ENCODE results near the gene MYO5B. TPM values are rescaled to one million over a fixed set of nuclear protein-coding genes. Genes with fewer than 3 reads are reported as not detected.

Gene MYO5B
- polyA plus RNA-seq, 1 donor from 2014 or later = 0.42 TPM

DNA sequence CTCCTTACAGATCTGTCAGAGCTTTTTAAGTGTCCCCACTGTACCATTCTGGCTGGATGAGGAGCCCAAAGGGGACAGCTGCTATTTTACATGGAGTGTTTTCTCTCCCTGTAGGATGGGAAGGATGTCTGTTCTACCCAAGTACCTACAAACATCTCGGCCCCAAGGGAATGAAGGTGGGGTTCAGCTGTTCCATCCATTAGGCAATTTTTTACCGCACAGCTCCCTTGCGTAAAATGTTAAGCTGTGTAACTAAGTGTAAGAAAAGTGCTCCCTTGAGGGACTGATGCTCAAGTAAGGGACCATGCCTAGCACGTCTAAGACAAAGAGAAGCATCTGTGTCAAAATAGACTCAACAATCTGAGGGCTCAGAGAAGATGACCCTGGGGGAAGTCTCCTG is 180.3 kb downstream of the MYO5B start:
- Histone ChIP-seq H3K27me3 (ENCODE audit: insufficient read depth, low read depth, low read length) (no peaks in the 10 kb centered on the region), H3F3A (ENCODE audit: insufficient read depth, low read length, poor library complexity, severe bottlenecking) (no peaks in the 10 kb centered on the region), H3K36me3 (ENCODE audit: insufficient read depth, low read length) (no peaks in the 10 kb centered on the region), H2AFZ (ENCODE audit: low read depth, low read length) (no peak overlapping the region), H3K9me3 (ENCODE audit: low read length) (no peaks in the 10 kb centered on the region), H3K9ac (ENCODE audit: low read length) (no peak overlapping the region), H3K4me2 (ENCODE audit: low read length) (no peak overlapping the region), H3K27ac (ENCODE audit: low read length) (no peak overlapping the region), H4K20me1 (ENCODE audit: insufficient read depth) (no peaks in the 10 kb centered on the region), H3K9me2 (ENCODE audit: insufficient read depth, low read length) (no peaks in the 10 kb centered on the region), H3K79me2 (replicated peaks; ENCODE audit: insufficient read depth, low read length) (no peaks in the 10 kb centered on the region), H3K4me3 (ENCODE audit: low read length) (no peak overlapping the region)
- TF ChIP-seq TAF1 (IDR thresholded peaks at IDR 0.05; ENCODE audit: low read depth) (no peak), EZH2 (IDR thresholded peaks at IDR 0.05; ENCODE audit: borderline replicate concordance, insufficient read depth, low read length, poor library complexity, severe bottlenecking) (no peak), RAD21 (conservative IDR thresholded peaks at IDR 0.05) (no peak), EP300 (conservative IDR thresholded peaks at IDR 0.05; ENCODE audit: poor library complexity, severe bottlenecking) (no peak)

DNA sequence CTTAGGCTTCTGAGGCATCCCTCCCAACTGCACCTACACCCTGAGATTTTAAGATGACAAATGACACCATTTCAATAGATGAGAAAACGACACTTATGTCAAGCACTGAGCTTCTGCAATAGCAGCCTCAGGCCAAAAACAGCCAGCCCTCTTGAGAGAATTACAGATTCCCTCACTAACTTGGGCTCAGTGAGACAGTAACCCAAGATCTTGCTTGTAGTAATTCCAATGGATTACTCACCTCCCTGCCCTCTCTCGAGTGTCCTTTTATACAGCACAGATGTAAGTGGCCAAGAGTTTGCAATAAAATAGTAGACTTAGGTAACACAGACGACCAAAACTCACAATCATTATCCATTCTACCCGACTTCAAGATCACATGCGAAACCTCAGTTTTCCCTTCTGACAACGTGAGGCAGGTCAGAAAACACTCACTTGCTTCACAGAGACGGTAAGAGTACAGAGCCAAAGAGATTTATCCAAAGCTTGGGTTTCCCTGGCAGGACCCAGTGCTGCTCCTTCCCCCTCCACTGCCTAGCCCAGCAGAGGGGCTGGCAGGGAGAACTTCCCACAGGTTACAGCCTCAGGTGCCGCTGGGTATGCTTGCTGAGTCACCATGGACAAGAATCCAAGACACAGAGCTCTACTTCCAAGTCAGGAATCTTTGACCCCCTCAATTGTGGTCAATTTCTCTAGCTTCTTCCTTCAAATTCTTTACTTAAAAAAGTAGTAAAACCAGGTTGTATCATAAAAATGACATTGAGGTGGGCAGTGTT is 181.4 kb downstream of the MYO5B start:
- H3F3A ChIP-seq (ENCODE audit: insufficient read depth, low read length, poor library complexity, severe bottlenecking) = no peaks in the 10 kb centered on the region
- no peak overlapping the region for H3K4me3 ChIP-seq (ENCODE audit: low read length)
- no peaks in the 10 kb centered on the region for H3K79me2 ChIP-seq (replicated peaks; ENCODE audit: insufficient read depth, low read length)
- TF ChIP-seq EZH2 (IDR thresholded peaks at IDR 0.05; ENCODE audit: borderline replicate concordance, insufficient read depth, low read length, poor library complexity, severe bottlenecking) (no peak), EP300 (conservative IDR thresholded peaks at IDR 0.05; ENCODE audit: poor library complexity, severe bottlenecking) (no peak), MXI1 (conservative IDR thresholded peaks at IDR 0.05; ENCODE audit: poor library complexity, severe bottlenecking) (no peak), RAD21 (conservative IDR thresholded peaks at IDR 0.05) (no peak), POLR2AphosphoS5 (IDR thresholded peaks at IDR 0.05) (no peak), TAF1 (IDR thresholded peaks at IDR 0.05; ENCODE audit: low read depth) (no peak), SMC3 (conservative IDR thresholded peaks at IDR 0.05; ENCODE audit: poor library complexity) (no peak)
- TF ChIP-seq, protein P1, sequence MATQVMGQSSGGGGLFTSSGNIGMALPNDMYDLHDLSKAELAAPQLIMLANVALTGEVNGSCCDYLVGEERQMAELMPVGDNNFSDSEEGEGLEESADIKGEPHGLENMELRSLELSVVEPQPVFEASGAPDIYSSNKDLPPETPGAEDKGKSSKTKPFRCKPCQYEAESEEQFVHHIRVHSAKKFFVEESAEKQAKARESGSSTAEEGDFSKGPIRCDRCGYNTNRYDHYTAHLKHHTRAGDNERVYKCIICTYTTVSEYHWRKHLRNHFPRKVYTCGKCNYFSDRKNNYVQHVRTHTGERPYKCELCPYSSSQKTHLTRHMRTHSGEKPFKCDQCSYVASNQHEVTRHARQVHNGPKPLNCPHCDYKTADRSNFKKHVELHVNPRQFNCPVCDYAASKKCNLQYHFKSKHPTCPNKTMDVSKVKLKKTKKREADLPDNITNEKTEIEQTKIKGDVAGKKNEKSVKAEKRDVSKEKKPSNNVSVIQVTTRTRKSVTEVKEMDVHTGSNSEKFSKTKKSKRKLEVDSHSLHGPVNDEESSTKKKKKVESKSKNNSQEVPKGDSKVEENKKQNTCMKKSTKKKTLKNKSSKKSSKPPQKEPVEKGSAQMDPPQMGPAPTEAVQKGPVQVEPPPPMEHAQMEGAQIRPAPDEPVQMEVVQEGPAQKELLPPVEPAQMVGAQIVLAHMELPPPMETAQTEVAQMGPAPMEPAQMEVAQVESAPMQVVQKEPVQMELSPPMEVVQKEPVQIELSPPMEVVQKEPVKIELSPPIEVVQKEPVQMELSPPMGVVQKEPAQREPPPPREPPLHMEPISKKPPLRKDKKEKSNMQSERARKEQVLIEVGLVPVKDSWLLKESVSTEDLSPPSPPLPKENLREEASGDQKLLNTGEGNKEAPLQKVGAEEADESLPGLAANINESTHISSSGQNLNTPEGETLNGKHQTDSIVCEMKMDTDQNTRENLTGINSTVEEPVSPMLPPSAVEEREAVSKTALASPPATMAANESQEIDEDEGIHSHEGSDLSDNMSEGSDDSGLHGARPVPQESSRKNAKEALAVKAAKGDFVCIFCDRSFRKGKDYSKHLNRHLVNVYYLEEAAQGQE (IDR thresholded peaks at IDR 0.05; ENCODE audit: borderline replicate concordance) = no peak
- TF ChIP-seq, protein P2, sequence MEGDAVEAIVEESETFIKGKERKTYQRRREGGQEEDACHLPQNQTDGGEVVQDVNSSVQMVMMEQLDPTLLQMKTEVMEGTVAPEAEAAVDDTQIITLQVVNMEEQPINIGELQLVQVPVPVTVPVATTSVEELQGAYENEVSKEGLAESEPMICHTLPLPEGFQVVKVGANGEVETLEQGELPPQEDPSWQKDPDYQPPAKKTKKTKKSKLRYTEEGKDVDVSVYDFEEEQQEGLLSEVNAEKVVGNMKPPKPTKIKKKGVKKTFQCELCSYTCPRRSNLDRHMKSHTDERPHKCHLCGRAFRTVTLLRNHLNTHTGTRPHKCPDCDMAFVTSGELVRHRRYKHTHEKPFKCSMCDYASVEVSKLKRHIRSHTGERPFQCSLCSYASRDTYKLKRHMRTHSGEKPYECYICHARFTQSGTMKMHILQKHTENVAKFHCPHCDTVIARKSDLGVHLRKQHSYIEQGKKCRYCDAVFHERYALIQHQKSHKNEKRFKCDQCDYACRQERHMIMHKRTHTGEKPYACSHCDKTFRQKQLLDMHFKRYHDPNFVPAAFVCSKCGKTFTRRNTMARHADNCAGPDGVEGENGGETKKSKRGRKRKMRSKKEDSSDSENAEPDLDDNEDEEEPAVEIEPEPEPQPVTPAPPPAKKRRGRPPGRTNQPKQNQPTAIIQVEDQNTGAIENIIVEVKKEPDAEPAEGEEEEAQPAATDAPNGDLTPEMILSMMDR (IDR thresholded peaks at IDR 0.05; ENCODE audit: poor library complexity, severe bottlenecking) = no peak
- no peaks in the 10 kb centered on the region for H3K27me3 ChIP-seq (ENCODE audit: insufficient read depth, low read depth, low read length)
- no peak overlapping the region for H3K27ac ChIP-seq (ENCODE audit: low read length)
- H4K20me1 ChIP-seq (ENCODE audit: insufficient read depth) = no peaks in the 10 kb centered on the region
- no peak overlapping the region for H3K9ac ChIP-seq (ENCODE audit: low read length)
- no peaks in the 10 kb centered on the region for H3K9me2 ChIP-seq (ENCODE audit: insufficient read depth, low read length)
- no peaks in the 10 kb centered on the region for H3K36me3 ChIP-seq (ENCODE audit: insufficient read depth, low read length)
- no peak overlapping the region for H2AFZ ChIP-seq (ENCODE audit: low read depth, low read length)
- H3K9me3 ChIP-seq (ENCODE audit: low read length) = no peaks in the 10 kb centered on the region
- H3K4me2 ChIP-seq (ENCODE audit: low read length) = no peak overlapping the region
